Vagina (tissue), 2 donors: ENCODE measurements around the gene SULT1A1.
A peak's percentile ranks its signal among the peaks of the same experiment; 100 is the strongest.
"Not testable (repeated sequence)": the region's sequence is repeated elsewhere in the genome, so short reads cannot be mapped to it uniquely, and the experiment has no call there.

Experiments
- POLR2AphosphoS5 ChIP-seq, 2 donors: sonication (generic); formaldehyde crosslinking; IDR thresholded peaks; one replicate each; pipeline ENCODE4 v1.9.0; 2017; ENCODE audit warnings: antibody characterized with exemption in 2 of 2, mild to moderate bottlenecking in 2 of 2, low read depth in 1 of 2; ENCODE audit not compliant: insufficient read depth in 1 of 2
- TF ChIP-seq, protein P1 (sequence below), 3 experiments: fragments of 450-650 bp in 2 of 3; fragments of 200-600 bp in 1 of 3; sonication (generic) in 1 of 3; IDR thresholded peaks; one replicate each; pipeline ENCODE4 v1.5.1; 2017 to 2019; ENCODE audit warnings: antibody characterized with exemption in 3 of 3, mild to moderate bottlenecking in 2 of 3, moderate library complexity in 2 of 3

DNA sequence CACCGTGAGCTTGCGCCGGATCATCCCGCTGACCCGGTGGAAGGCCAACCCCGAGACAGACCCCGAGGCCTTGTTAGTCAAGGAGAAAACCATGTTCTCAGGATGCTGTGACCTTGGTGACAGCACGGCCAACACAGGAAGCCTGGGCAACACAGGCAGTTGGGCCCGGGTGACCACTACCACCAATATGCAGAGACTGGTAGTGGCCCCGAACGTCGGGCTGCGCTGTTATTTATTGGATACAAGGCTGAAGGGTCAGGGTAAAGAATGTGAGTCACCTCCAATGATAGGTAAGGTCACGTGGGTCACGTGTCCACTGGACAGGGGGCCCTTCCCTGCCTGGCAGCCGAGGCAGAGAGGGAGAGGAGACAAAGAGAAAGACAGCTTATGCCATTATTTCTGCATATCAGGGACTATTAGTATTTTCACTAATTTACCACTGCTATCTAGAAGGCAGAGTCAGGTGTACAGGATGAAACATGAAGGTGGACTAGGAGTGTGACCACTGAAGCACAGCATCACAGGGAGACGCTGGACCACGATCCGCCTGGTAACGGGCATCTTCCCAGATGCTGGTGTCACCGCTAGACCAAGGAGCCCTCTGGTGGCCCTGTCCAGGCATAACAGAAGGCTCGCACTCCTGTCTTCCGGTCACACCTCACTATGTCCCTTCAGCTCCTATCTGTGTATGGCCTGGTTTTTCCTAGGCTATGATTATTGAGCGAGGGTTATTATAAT is 5.8 kb upstream of the SULT1A1 start:
- TF ChIP-seq, protein P1, sequence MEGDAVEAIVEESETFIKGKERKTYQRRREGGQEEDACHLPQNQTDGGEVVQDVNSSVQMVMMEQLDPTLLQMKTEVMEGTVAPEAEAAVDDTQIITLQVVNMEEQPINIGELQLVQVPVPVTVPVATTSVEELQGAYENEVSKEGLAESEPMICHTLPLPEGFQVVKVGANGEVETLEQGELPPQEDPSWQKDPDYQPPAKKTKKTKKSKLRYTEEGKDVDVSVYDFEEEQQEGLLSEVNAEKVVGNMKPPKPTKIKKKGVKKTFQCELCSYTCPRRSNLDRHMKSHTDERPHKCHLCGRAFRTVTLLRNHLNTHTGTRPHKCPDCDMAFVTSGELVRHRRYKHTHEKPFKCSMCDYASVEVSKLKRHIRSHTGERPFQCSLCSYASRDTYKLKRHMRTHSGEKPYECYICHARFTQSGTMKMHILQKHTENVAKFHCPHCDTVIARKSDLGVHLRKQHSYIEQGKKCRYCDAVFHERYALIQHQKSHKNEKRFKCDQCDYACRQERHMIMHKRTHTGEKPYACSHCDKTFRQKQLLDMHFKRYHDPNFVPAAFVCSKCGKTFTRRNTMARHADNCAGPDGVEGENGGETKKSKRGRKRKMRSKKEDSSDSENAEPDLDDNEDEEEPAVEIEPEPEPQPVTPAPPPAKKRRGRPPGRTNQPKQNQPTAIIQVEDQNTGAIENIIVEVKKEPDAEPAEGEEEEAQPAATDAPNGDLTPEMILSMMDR (IDR thresholded peaks at IDR 0.05): peak; percentile 16 to 54 (median 33)
- TF ChIP-seq POLR2AphosphoS5 (IDR thresholded peaks at IDR 0.05; ENCODE audit: insufficient read depth in 1 of 2, low read depth in 1 of 2): not testable (repeated sequence)
